ENCODE data around the gene KCTD16. TPM values are rescaled to one million over a fixed set of nuclear protein-coding genes. Genes with fewer than 3 reads are reported as not detected.

Gene KCTD16
- under 1 TPM in 8 of 9 donors, not detected in 1; 0.02 to 0.32 (median 0.12) TPM for total RNA-seq
- not detected for polyA plus RNA-seq
- long read RNA-seq, donor 1: 0 reads
- long read RNA-seq, donor 2: 0 reads
- long read RNA-seq, donor 3: 0 reads

GRCh38 chr5:144170276-144171024, at the start of gene KCTD16, which contains the start of gene YIPF5:
TSS of gene KCTD16 (plus strand) at chr5:144170873.
TSS of gene YIPF5 (minus strand) at chr5:144170659. CDS start at chr5:144169955, 704 bp downstream.
- peak within 1 kb of the TSS; percentile 56 to 95 (median 78) for H3K4me3 ChIP-seq
- H3K27me3 ChIP-seq: peaks cover 0 to 5% (median 0%) of the 10 kb centered on the region in 9 donors
- ATAC-seq (peak; percentile 99 to 100 (median 100)), DNase-seq (peak; percentile 94 to 98 (median 96))
- TF ChIP-seq POLR2A (IDR thresholded peaks at IDR 0.05) (peak in 1 of 2 donors; percentile 63), CTCF (IDR thresholded peaks at IDR 0.05) (no peak)
- no peaks in the 10 kb centered on the region for H3K9me3 ChIP-seq
- intact Hi-C loops (cut with DNase I): no loop called here
- peak within 1 kb of the TSS in 11 of 12 donors; percentile 67 to 87 (median 81) for H3K27ac ChIP-seq
- peaks cover 0 to 33% (median 23%) of the 10 kb centered on the region in 12 donors for H3K4me1 ChIP-seq
- H3K36me3 ChIP-seq: peaks cover 0 to 39% (median 35%) of the 10 kb centered on the region in 9 donors
- WGBS, 4 donors: 0 to 1% (median 1%) methylated on average over 23 to 39 of the region's 39 CpGs

GRCh38 chr5:144121577-144121976, 49.1 kb upstream of the KCTD16 start:
- intact Hi-C loops (cut with DNase I): loop anchor here in 1 of 10 donors (10.0 kb wide), 1 partner anchor 77 kb away; no protein-coding TSS in a partner anchor
- TF ChIP-seq POLR2A (IDR thresholded peaks at IDR 0.05) (no peak), CTCF (IDR thresholded peaks at IDR 0.05) (no peak)

GRCh38 chr5:144122081-144122480, 48.6 kb upstream of the KCTD16 start:
- Histone ChIP-seq H3K36me3 (no peaks in the 10 kb centered on the region), H3K4me3 (no peak overlapping the region), H3K9me3 (peaks cover 0 to 6% (median 0%) of the 10 kb centered on the region in 12 donors), H3K4me1 (peaks cover 0 to 8% (median under 1%) of the 10 kb centered on the region in 12 donors), H3K27ac (no peak overlapping the region), H3K27me3 (no peaks in the 10 kb centered on the region)
- 63 to 82% (median 71%) methylated on average over 2 of the region's 2 CpGs for WGBS, 4 donors
- DNase-seq (no peak), ATAC-seq (no peak)
- TF ChIP-seq POLR2A (IDR thresholded peaks at IDR 0.05) (no peak), CTCF (IDR thresholded peaks at IDR 0.05) (no peak)
- intact Hi-C loops (cut with DNase I): loop anchor here in 1 of 10 donors (10.0 kb wide), 1 partner anchor 77 kb away; no protein-coding TSS in a partner anchor

More at GRCh38 chr5:144121577-144121976, 49.1 kb upstream of the KCTD16 start:
- no peak overlapping the region for H3K4me3 ChIP-seq
- no peaks in the 10 kb centered on the region for H3K36me3 ChIP-seq
- no peaks in the 10 kb centered on the region for H3K27me3 ChIP-seq
- H3K27ac ChIP-seq: no peak overlapping the region
- H3K4me1 ChIP-seq: peaks cover 0 to 9% (median 2%) of the 10 kb centered on the region in 12 donors
- peaks cover 0 to 6% (median 0%) of the 10 kb centered on the region in 12 donors for H3K9me3 ChIP-seq
- 79 to 89% (median 87%) methylated on average over 1 of the region's 1 CpG for WGBS, 4 donors
- ATAC-seq (no peak), DNase-seq (no peak)

GRCh38 chr5:144122641-144123040, 48.0 kb upstream of the KCTD16 start:
- ATAC-seq (no peak), DNase-seq (no peak)
- Histone ChIP-seq H3K4me1 (peaks cover 0 to 5% (median 0%) of the 10 kb centered on the region in 12 donors), H3K36me3 (no peaks in the 10 kb centered on the region), H3K27me3 (no peaks in the 10 kb centered on the region), H3K4me3 (no peak overlapping the region), H3K27ac (no peak overlapping the region), H3K9me3 (peaks cover 0 to 6% (median 0%) of the 10 kb centered on the region in 12 donors)
- TF ChIP-seq CTCF (IDR thresholded peaks at IDR 0.05): no peak
- TF ChIP-seq POLR2A (IDR thresholded peaks at IDR 0.05): no peak
- intact Hi-C loops (cut with DNase I): loop anchor here in 1 of 10 donors (10.0 kb wide), 1 partner anchor 78 kb away; no protein-coding TSS in a partner anchor
- 83 to 93% (median 87%) methylated on average over 3 of the region's 3 CpGs for WGBS, 4 donors

Data from heart left ventricle (tissue), 16 donors.